ENCODE results near the gene MXRA7.

The MXRA7 gene

GRCh38 chr17:76672892-76673291 lies 37.9 kb downstream of the MXRA7 start:
- no peak for DNase-seq

DNA sequence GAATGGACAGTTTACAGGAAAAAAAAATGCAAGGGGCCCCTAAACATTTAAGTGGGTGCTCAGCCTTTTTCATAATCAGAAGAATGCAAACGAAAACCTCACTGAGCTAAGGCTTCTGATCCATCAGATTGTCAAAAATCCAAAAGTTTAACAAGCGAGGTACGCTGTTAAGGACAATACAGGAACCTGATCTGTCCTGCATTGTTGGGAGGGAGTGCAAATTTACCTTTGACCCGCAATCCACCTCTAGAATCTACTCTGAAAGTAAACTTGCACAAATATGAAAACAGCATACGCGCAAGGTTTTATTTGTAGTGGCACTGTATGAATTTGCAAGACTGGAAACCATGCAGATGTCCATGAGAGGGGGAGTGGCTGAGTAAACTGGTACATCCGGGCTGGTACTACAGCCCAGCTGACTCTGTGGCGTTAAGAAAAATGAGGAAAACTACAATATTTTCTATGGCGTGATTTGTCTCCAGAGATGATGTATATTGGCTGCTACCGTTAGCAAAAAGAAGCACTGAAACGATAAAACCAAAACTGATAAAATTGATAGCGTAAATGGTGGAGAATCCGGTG lies 38.4 kb downstream of the MXRA7 start:
- no peak for DNase-seq

DNA sequence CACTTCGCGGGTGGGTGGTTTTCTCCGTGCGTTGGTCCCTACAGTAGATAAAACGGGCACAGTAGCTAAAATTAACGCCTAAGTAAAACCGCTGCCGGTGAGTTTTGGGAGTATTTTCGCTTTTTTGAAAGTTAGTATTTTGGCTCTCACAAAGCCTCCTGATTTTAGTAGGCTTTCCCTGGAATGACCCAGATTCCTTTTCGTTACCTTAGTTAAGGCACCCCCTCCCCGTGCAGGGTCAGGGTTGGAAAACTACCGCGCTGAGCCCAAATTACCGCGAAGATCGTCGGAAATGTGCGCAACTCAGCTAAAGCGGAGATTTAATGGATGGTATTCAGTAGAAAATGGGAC lies 38.9 kb downstream of the MXRA7 start:
- DNase-seq = no peak

DNA sequence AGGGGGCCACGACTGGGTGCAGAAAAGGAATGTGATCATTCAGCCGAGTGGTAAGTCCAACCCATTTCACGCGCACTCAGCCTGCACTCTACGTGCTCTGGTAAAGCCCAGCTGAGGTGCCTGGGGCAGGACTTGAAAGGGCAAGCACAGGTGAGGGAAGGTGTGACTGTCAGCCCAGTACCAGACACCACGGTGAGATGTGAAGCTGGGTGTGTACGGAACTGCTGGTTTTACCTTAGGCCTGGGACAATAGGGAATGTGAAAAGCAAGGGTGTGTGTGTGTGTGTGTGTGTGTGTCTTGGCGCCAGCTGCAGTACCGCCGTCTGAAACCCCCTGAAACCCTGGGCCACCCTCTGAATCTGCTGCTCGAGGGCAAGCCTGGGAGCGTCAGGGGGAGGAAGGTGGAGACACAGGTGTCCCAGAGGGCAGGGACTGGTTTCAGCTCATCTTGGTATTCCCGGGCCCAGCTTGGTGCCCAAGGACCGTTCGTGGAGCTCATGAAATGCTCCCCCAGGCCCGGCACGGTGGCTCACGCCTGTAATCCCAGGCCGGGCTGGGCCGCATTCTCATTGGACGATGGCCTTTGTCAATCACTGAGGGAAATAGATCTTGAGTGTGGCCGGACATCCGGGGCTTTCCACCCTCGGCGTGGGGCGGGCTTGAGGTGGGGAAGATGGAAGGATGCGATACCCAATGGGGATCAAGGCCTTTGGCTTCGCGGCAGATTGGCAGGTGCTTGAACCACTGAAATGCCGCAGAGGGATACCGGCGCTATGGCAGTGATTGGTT lies 39.4 kb downstream of the MXRA7 start:
- peak; percentile 100 for DNase-seq

DNA sequence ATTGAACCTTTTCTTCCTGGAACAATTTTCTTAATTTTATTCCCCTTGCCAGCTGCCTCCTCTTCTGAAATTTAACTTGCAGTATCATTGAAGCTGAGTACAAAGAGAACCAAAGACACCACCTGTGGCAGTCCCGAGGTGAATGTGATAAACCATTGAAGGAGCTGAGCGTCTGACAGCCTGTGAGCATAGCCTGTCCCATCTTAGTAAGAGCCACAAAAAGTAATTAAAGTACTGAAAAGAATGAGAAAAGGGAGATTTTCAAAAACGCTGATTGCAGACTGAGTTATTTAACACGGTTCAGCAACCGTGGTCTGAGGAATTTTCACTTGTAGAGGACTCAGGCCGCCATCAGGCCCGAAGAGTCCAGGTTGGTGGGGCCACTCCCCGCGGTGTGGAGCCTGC lies 40.0 kb downstream of the MXRA7 start:
- no peak for DNase-seq

GRCh38 chr17:76670020-76670717 lies 40.6 kb downstream of the MXRA7 start:
- DNase-seq = no peak

GRCh38 chr17:76667786-76668453 lies 42.8 kb downstream of the MXRA7 start:
- no peak for DNase-seq

- no peak for DNase-seq
Measured at GRCh38 chr17:76667491-76667755, 43.3 kb downstream of the MXRA7 start.

GRCh38 chr17:76660656-76661042 lies 50.1 kb downstream of the MXRA7 start:
- no peak for DNase-seq

DNA sequence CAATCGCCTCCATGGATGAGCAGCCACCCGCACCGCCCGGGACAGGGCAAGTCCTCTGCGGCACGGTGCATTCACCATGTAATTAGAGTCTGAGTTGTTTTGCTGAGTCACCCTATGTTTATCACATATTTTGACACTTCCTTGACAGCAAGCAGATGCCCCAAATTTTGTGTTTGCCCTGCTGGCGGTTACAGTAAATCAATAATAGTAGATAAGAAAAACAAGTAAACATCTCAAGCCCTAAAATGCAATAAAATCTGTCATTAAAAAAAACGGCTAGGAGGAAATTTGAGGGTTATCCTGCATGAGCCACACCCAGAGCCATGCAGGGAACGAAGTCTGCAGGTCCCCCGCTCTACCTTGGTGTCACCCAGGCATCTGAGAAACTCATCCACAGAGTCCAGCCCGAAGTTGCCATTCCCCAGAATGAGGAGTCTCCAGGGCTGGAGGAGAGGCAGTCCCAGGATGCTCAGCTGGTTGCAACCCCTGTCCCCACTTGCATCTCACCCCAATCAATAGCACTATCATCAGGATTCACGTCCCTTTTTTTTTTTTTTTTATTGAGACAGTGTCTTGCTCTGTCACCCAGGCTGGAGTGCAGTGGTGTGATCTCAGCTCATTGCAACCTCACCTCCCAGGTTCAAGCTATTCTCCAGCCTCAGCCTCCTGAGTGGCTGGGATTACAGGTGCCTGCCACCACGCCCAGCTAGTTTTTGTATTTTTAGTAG lies 50.7 kb downstream of the MXRA7 start:
- DNase-seq = peak; percentile 15

DNA sequence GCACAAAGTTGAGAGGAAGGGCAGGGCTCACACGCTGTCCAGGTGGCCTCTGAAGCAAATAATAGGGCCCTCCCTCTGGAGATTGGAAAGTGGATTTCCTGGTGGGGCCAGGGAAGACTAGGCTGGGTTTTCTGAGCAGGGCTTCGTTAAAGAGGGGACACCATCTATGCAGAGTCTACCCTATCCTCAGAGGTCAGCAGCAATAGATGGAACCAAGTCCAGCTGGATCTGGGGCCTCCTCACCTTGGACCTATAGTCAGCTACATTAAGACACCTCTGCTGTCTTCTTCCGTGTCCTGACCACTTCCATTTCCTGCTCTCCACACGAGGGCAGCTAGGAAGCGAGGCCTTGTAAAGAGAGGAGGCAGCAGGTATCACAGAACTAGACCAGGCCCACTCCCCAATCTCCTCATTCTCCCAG lies 52.5 kb downstream of the MXRA7 start:
- DNase-seq = no peak

- no peak for DNase-seq
Measured at GRCh38 chr17:76657505-76658241, 53.1 kb downstream of the MXRA7 start.

- DNase-seq = no peak
Measured at GRCh38 chr17:76654408-76654807, 56.4 kb downstream of the MXRA7 start.

- no peak for DNase-seq
Measured at GRCh38 chr17:76650504-76650903, 60.3 kb downstream of the MXRA7 start.

DNA sequence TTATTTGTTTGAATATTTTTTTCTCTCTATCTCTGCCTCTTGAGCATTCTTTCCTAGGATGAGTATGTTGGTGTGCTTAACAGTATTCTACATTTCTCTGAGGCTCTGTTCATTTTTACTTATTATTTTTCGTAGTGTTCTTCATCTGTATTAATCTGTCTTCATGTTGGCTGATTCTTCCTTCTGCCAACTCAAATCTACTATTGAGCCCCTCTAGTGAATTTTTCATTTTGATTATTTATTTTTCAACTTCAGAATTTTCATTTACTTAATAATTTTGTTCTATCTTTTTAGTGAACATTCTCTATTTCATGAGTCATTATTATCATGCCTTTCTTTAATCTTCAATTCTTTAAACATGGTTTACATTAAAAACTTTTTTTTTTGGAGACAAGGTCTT lies 64.1 kb downstream of the MXRA7 start:
- no peak for DNase-seq

- no peak for DNase-seq
Measured at GRCh38 chr17:76645481-76645880, 65.3 kb downstream of the MXRA7 start.

DNA sequence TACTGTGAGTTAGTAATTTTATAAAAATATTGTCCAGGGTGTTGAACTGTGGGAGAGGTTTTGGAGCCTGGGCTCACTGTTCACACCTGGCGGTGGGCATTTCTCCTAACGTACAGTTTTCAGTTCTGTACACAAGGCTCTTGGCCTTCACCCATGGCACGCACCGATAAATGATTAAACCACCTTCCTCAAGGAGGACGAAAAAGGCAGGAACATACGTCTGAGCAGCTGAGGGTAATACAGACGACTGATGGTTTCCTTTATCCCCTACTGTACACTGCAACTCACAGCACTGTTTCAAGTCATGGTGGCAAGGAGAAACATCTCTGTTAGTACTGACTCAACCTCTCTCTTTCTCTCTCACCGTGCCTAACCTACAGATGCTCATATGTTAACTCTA lies 65.8 kb downstream of the MXRA7 start:
- DNase-seq = no peak

- no peak for DNase-seq
Measured at GRCh38 chr17:76643553-76644148, 67.1 kb downstream of the MXRA7 start, which contains the start of gene ST6GALNAC1. ST6GALNAC1 (minus strand) TSS chr17:76643757; CDS start chr17:76643638, 119 bp downstream.

DNA sequence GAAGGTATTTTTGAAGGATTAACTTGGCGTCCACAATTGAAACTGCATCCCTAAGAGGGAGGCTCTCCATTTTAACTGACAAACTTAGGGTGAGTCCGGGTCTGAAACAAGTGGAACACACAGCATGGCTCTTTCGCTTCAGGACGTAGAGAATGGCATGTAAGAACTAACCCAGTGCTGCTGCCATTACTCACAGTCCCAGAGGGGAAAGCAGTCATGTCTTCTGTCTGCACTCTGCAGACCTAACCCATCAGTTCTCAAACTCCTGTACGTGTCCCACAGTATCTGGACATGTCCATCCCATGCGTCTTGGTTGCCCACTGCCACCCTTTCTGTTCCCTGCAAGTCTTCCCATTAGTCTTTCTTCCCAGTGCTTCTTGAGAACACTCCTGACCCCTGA lies 67.8 kb downstream of the MXRA7 start:
- DNase-seq = no peak

DNA sequence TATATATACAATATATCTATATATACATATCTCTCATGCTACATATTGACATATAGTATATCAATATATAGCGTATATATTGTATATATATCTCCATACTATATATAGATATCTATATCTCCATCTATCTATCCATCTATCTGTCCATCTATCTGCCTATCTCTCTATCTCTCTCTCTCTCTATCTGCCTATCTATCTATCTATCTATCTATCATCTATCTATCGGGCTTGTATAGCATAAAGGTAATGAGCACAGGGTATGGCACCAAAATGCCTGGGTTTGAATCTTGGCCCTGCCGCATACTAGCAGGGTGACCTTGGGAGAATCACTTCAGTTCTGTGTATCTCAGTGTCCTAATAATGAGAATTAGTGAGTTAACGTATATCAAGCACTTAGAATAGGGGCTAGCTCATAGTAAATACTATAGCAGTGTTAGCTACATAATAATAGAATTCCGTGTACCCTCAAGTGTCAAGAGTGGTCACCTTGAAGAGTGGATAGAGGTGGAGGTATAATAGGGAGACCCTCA lies 68.7 kb downstream of the MXRA7 start:
- no peak for DNase-seq

DNA sequence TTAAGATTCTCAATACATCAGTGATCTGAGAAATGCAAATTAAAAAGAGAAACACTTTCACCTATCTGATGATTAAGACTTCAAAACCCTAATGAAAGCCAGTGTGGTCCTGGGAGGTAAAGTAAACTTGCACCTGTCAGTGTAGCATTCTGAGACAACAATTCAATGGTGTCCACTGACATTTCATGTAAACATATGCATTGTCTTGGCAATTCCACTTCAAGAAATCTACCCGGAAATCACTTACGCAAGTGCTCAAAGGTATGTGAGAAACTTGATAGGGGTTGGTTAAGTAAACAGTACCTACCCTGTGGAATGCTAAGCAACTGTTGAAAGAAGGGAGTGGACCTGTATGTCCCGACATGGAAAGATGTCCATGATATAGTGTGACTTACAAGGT lies 69.3 kb downstream of the MXRA7 start:
- no peak for DNase-seq

Data from COR-L47 (cell line).